GM18858 (cell line): ENCODE results near the gene RBFOX1.

Experiments used
- ATAC-seq: cut with Tn5 transposase; IDR thresholded peaks from one replicate; pipeline ENCODE4 v1.9.1; 2021; ENCODE audit not compliant: unreplicated experiment

The RBFOX1 gene

GRCh38 chr16:7515543-7515942 lies 182.9 kb downstream of the RBFOX1 start:
- ATAC-seq = no peak

- ATAC-seq = no peak
Observed at GRCh38 chr16:7517496-7517895, 184.9 kb downstream of the RBFOX1 start.

- no peak for ATAC-seq
Observed at GRCh38 chr16:7518158-7518557, 185.5 kb downstream of the RBFOX1 start.

DNA sequence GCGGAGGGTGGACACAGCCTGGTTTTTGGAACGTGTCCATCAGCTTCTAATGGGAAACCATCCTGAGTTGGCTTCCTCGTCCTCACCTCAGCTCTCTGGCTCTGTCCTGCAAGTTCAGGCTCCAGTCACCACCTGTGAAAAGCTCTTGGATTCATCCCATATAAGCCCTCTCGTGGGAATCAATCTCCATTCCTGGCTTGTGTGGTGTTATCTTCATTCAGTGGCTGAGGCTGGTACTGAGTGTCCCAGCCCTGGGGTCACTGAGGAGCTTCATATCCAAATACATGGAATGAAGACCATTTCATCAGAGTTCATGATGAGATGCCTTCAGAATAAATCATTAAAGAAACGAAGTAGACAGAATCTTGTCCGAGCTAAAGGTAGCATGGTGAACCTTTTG lies 189.2 kb downstream of the RBFOX1 start:
- no peak for ATAC-seq

GRCh38 chr16:7524419-7524818 lies 191.8 kb downstream of the RBFOX1 start:
- no peak for ATAC-seq

GRCh38 chr16:7526736-7527135 lies 194.1 kb downstream of the RBFOX1 start:
- no peak for ATAC-seq

DNA sequence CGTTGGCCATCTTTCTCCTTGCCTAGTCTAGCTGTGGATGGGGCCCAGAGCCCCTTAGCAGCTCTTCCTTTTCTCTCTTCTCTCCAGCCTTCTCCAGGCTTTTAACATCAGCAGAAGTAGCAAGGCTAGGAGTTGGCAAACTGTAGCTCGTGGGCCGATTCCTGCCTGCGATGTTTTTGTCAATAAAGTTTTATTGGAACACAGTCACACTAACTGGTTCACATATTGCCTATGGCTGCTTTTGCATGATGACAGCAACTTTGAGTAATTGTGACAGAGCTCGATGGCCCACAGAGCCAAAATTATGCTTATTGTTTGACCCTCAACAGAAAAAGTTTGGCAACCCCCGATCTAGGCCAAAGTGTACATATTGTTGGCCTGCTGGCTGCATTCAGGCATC lies 199.9 kb downstream of the RBFOX1 start:
- no peak for ATAC-seq

GRCh38 chr16:7534749-7535148 lies 202.1 kb downstream of the RBFOX1 start:
- ATAC-seq = no peak

- no peak for ATAC-seq
Observed at GRCh38 chr16:7541026-7541425, 208.4 kb downstream of the RBFOX1 start.

- no peak for ATAC-seq
Observed at GRCh38 chr16:7545251-7545650, 212.6 kb downstream of the RBFOX1 start.

DNA sequence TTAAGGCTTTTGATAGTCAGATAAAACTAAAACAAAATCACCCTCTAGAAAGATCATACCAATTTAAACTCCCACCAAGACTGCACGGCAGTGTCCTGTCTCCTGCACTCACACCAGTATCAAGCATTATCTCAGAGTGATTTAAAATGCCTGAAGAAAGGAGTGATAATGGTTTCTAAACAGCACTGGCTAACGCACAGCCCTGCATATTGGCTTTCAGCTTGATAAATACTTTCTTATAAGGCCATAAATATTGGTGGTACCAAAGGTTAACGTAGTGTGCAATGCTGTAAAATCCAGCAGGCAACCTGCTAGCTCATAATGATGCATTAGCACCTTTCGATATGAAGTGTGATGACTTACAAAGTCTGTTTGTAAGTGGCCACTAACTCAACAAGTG lies 214.3 kb downstream of the RBFOX1 start:
- ATAC-seq = no peak

- no peak for ATAC-seq
Observed at GRCh38 chr16:7547736-7548135, 215.1 kb downstream of the RBFOX1 start.

GRCh38 chr16:7548796-7549318 lies 216.2 kb downstream of the RBFOX1 start:
- no peak for ATAC-seq

DNA sequence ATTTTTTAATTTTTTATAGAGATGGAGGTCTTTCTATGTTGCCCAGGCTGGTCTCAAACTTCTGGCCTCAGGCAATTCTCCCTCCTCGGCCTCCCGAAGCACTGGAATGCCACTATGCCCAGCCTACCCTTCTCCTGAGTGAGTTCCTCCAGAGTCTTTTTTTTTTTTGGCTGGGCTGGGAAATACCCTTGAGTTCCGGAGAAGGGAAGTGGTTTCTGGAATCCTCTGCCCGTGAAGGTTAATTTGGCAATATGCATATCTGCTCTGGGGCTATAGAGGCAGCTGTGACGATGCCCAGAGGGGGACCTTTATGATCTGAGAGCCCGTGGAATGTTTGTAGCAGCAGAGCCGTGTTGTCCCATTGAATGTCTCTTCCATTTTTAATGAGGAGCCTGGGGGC lies 217.5 kb downstream of the RBFOX1 start:
- ATAC-seq = no peak

DNA sequence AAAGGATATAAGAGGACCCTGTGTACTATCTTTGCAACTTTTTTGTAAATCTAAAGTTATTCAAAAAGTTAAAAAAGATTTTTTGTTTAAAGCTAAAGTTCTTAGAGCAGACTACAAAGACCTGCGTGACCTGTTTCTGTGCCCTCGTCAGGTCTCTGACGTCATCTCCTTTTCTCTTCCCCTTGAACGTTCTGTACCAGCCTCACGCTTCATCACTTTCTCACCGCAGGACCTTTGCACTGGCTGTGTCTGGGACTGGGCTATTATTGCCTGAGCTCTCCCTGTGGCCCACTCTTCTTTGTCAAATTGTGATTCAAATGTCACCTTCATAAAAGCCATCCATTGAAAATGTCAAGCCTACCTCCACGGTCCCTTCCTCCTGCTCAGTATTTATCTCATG lies 222.8 kb downstream of the RBFOX1 start:
- no peak for ATAC-seq

DNA sequence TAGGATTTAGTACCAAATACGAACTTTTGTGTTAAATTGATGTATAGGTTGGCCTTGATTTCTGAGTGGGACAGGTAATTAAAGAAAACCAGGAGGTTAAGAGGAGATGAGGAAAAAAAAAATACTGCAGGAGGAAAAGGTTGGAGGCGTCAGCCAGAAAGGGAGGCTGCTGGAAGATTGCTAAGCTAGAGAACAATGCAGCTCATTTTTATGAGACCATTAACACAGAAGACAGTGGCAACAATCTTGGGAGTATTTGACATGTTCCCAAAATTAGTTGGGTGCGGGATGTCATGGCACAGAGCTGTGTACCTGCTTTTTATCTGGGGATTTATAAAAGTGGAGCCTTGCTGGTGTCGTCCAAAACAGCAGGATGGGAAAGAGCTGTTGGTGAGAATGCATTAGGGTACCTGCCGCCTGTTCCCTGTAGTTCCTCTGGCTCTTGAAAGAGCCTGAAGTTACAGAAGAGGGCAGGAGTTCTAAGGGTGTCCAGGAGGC lies 229.3 kb downstream of the RBFOX1 start:
- no peak for ATAC-seq

GRCh38 chr16:7566360-7566759 lies 233.7 kb downstream of the RBFOX1 start:
- ATAC-seq = no peak

DNA sequence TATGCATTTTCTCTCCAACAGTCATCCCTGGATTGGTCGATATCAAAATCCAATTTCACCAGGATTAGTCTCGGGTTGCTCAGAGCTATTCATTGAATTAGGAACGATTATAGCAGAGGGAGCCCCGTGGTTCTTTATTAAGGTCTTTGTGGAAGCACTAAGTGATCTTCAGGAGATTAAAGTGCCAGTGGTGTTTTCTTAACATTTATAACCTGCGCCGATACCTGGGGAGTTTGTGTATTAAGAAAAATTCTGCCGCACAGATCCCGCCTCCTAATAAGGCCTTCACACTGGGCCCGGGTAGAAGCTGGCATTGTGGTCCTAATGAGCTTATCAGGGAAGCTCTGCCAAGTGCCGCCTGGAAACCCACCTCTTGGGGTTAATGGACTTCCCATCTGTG lies 238.7 kb downstream of the RBFOX1 start:
- ATAC-seq = no peak

GRCh38 chr16:7577588-7577987 lies 244.9 kb downstream of the RBFOX1 start:
- ATAC-seq = no peak

DNA sequence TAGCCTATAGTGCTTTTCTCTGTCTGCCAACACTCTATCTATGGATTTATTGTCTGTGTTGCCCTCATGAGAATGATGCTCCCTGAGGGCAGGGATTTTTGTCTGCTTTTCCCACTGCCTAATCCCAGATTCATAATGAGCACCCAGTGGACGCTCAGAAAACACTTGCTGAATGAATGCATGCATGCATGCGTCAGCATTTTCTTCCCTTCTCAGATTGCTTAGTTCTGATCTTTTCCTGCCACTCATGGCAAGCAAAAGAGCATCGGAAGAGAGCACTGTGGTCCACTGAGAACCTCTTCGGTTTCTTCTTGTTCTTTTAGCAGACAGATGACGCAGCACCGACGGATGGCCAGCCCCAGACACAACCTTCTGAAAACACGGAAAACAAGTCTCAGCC lies 246.8 kb downstream of the RBFOX1 start:
- ATAC-seq = no peak

DNA sequence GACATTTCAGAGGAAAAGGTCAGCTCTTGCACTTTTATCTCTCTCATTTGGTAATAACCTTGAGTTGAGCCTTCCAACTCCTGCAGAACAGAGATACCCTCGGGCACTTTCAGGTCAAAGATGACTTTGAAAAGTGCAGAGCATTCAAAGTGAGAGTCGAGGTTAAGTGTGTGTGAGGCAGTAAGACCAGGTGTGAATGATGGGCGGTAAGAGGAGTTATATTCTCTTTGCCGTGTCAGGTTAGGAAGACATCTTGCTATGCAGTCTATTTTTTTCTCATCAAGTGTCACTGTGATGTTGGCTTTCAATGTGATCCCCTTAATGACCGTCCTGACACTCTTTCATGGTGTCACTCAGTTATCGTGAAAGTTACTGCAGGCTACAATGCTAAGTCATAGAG lies 248.5 kb downstream of the RBFOX1 start:
- ATAC-seq = no peak

GRCh38 chr16:7583396-7583795 lies 250.8 kb downstream of the RBFOX1 start:
- no peak for ATAC-seq

- no peak for ATAC-seq
Observed at GRCh38 chr16:7584561-7584960, 251.9 kb downstream of the RBFOX1 start.

GRCh38 chr16:7585705-7586104 lies 253.1 kb downstream of the RBFOX1 start:
- ATAC-seq = no peak
